Measurements from ENCODE around the gene PSMD4. TPM values are rescaled to one million over a fixed set of nuclear protein-coding genes. Genes with fewer than 3 reads are reported as not detected.

The PSMD4 gene
- total and polyA plus RNA-seq, 2 of the 8 experiments (the other 6 are each of a cell fraction or from before 2014, with no cell fraction given), result 216 to 284 TPM

- no peak for TF ChIP-seq EP300 (IDR thresholded peaks at IDR 0.05; ENCODE audit: borderline replicate concordance in 1 of 2, low read depth in 2 of 2, low read length in 2 of 2)
- TF ChIP-seq HDAC6 (IDR thresholded peaks at IDR 0.05; ENCODE audit: low read depth, low read length), result no peak
- TF ChIP-seq SIN3A (conservative IDR thresholded peaks at IDR 0.05 in 1 of 2, IDR thresholded peaks at IDR 0.05 in 1 of 2; ENCODE audit: low read depth in 1 of 2, low read length in 2 of 2), result peak; percentile 43 to 47; a peak in 1 of 4 replicates
- TF ChIP-seq SIRT6 (IDR thresholded peaks at IDR 0.05; ENCODE audit: low read length), result no peak
- TF ChIP-seq EZH2 (IDR thresholded peaks at IDR 0.05; ENCODE audit: low read depth, low read length, severe bottlenecking), result no peak
- TF ChIP-seq GTF2F1 (IDR thresholded peaks at IDR 0.05; ENCODE audit: borderline replicate concordance, low read depth, low read length), result no peak
- TF ChIP-seq BCL11A (IDR thresholded peaks at IDR 0.05; ENCODE audit: low read depth in 2 of 2, low read length in 2 of 2), result no peak
- TF ChIP-seq USF2 (IDR thresholded peaks at IDR 0.05; ENCODE audit: low read length), result no peak
- TF ChIP-seq NRF1 (IDR thresholded peaks at IDR 0.05; ENCODE audit: low read depth, low read length), result no peak
- no peak for TF ChIP-seq BRCA1 (IDR thresholded peaks at IDR 0.05; ENCODE audit: low read depth, low read length)
- TF ChIP-seq KDM5A (IDR thresholded peaks at IDR 0.05; ENCODE audit: low read length), result no peak
- peak; percentile 95 for TF ChIP-seq CHD2 (IDR thresholded peaks at IDR 0.05; ENCODE audit: low read length)
- no peak for TF ChIP-seq ASH2L (IDR thresholded peaks at IDR 0.05; ENCODE audit: low read length)
- no peak for TF ChIP-seq RNF2 (IDR thresholded peaks at IDR 0.05; ENCODE audit: borderline replicate concordance, low read depth, low read length, missing control alignments, poor library complexity, severe bottlenecking)
- no peak for TF ChIP-seq ZNF274 (IDR thresholded peaks at IDR 0.05; ENCODE audit: borderline replicate concordance, extremely low read depth, low read length)
- no peak for TF ChIP-seq CREB1 (IDR thresholded peaks at IDR 0.05)
- no peak for TF ChIP-seq CBX8 (IDR thresholded peaks at IDR 0.05; ENCODE audit: borderline replicate concordance, low read depth, low read length)
- TF ChIP-seq ATF2 (IDR thresholded peaks at IDR 0.05; ENCODE audit: low read length), result no peak
- TF ChIP-seq RFX5 (IDR thresholded peaks at IDR 0.05; ENCODE audit: borderline replicate concordance, low read depth, low read length), result no peak; the same call in 1 of the 2 replicates
- TF ChIP-seq TEAD4 (IDR thresholded peaks at IDR 0.05; ENCODE audit: low read depth, low read length), result no peak
These were observed 27.7 kb downstream of the PSMD4 start, which contains the start of gene ZNF687 (continued) for GRCh38 chr1:151281969-151282882.

All from H1 (cell line).